Astrocyte of the cerebellum (primary cell): ENCODE measurements around the gene NTM.

Experiments
- DNase-seq: peaks from one replicate; pipeline ENCODE4 v3.0.0-alpha.2; 2011; ENCODE audit warnings: low read depth
- H3K4me3 ChIP-seq: 2 replicates; pipeline ENCODE4 v1.5.1; 2011; ENCODE audit warnings: mild to moderate bottlenecking, low read depth, low read length, moderate library complexity
- CTCF ChIP-seq: IDR thresholded peaks from 2 replicates; pipeline ENCODE4 v1.5.1; 2012; ENCODE audit warnings: low read length, low read depth, moderate library complexity, mild to moderate bottlenecking; ENCODE audit errors: missing control alignments
- in situ Hi-C: cut with HindIII; loops from 2 replicates; pipeline ENCODE4 v1.10.0; 2017; ENCODE audit warnings: low sequenced_read_pairs

Gene NTM

GRCh38 chr11:132220474-132220873 lies 850.1 kb downstream of the NTM start:
- in situ Hi-C loops: no loop called here
- no peak overlapping the region for H3K4me3 ChIP-seq
- DNase-seq: peak; percentile 86
- no peak for TF ChIP-seq CTCF

DNA sequence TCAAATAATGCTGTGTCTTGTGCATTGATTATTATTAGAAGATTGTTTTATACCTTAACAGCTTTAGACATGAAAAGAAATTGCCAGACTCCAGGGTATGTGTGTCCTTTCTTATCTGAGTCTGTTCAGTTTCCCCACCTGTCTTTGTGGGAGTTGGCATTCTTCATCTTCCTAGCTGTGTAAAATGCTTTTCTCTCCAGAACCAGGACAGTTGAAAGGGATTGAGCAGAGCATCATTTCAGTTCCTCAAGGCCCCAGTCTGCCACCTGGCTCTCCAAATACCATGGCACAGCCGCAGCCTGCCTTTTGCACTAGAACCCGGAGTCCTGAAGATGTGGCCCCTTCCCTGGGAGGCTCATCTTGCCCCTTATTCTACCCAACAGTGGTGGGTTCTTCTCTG lies 851.9 kb downstream of the NTM start:
- in situ Hi-C loops: no loop called here
- H3K4me3 ChIP-seq: no peak overlapping the region
- no peak for DNase-seq
- TF ChIP-seq CTCF: no peak

DNA sequence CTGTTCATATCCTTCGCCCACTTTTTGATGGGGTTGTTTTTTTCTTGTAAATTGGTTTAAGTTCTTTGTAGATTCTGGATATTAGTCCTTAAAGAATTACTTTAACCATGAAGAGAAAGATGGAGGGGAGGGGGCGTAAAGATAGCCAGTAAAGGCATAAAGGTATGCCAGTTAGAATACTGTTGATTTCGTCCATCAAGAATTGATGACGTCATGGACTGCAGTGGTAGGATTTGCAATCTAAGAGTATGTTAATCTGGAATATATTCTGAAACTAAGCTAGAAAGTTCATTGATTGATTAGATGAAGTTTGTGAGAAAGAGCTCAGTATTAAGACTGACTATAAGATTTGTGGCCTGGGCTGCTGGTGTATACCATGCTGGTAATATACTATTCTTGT lies 856.1 kb downstream of the NTM start:
- in situ Hi-C loops: no loop called here
- no peak for TF ChIP-seq CTCF
- no peak overlapping the region for H3K4me3 ChIP-seq
- no peak for DNase-seq

GRCh38 chr11:132228746-132229325 lies 858.4 kb downstream of the NTM start:
- in situ Hi-C loops: no loop called here
- no peak overlapping the region for H3K4me3 ChIP-seq
- no peak for DNase-seq
- no peak for TF ChIP-seq CTCF

- H3K4me3 ChIP-seq: no peak overlapping the region
- in situ Hi-C loops: no loop called here
- TF ChIP-seq CTCF: no peak
- no peak for DNase-seq
These were observed 861.4 kb downstream of the NTM start for GRCh38 chr11:132231656-132232347.

- H3K4me3 ChIP-seq: no peak overlapping the region
- DNase-seq: peak; percentile 67
- in situ Hi-C loops: no loop called here
- TF ChIP-seq CTCF: no peak
These were observed 864.5 kb downstream of the NTM start for GRCh38 chr11:132234878-132235277.

DNA sequence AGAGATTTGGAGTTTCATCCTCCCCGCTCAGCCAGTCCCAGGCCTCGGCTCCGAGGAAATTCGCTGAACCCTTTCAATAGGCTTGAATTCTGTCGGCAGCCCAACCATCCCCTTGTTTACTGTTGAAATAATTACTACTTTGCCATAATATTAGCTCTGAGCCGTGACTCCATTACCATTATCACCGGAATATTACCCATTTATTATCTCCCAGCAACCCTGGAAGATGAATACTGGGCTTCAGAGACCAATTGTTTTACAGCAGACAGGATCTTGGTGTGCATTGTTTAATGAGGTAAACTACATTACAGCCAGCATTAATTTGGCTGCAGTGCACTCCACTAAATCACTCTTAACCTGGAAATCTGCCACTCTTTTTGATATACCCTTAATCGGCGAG lies 867.4 kb downstream of the NTM start:
- in situ Hi-C loops: no loop called here
- TF ChIP-seq CTCF: no peak
- DNase-seq: no peak
- no peak overlapping the region for H3K4me3 ChIP-seq
